ENCODE results near the gene TDRD6.
"Not testable (repeated sequence)": the region's sequence is repeated elsewhere in the genome, so short reads cannot be mapped to it uniquely, and the experiment has no call there.

Gene TDRD6

GRCh38 chr6:46743425-46744158 lies 55.9 kb downstream of the TDRD6 start:
- no peak for DNase-seq (ENCODE audit: low read depth, low spot score)

- DNase-seq (ENCODE audit: low read depth, low spot score): not testable (repeated sequence)
These were observed 56.6 kb downstream of the TDRD6 start for GRCh38 chr6:46744159-46744725.

GRCh38 chr6:46745973-46746372 lies 58.3 kb downstream of the TDRD6 start:
- no peak for DNase-seq (ENCODE audit: low read depth, low spot score)

- no peak for DNase-seq (ENCODE audit: low read depth, low spot score)
These were observed 59.0 kb downstream of the TDRD6 start, which contains the start of gene ANKRD66 for GRCh38 chr6:46746696-46747095. Gene ANKRD66 (plus strand): TSS chr6:46746933. CDS start chr6:46751949, 5,016 bp downstream.

- no peak for DNase-seq (ENCODE audit: low read depth, low spot score)
These were observed 61.3 kb downstream of the TDRD6 start for GRCh38 chr6:46748940-46749503.

- DNase-seq (ENCODE audit: low read depth, low spot score): no peak
These were observed 62.0 kb downstream of the TDRD6 start for GRCh38 chr6:46749731-46750130.

GRCh38 chr6:46751658-46752057 lies 64.0 kb downstream of the TDRD6 start:
- DNase-seq (ENCODE audit: low read depth, low spot score): no peak
